ENCODE measurements around the gene CERT1.

The CERT1 gene

DNA sequence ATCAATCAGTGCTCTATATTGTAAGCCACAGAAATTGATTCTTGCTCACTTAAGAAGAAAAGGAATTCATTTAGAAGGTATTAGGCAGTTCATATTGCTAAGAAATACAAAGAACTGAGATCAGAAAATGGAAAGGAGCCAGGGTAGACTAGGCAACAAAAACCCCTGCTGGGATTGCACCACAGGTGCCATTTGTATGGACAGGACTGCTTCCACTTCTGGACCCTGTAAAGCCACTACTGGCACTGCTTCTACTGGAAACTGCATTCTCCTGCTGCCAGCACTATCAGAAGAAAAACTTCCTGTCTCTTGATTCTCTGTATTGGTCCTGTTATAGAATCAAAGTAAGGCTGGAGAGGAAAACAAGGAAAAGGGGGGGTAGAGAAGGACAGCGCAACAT, 45.9 kb downstream of the CERT1 start:
- DNase-seq (ENCODE audit: low spot score in 2 of 2) (no peak), ATAC-seq (replicated peaks; ENCODE audit: extremely low read depth, poor library complexity, severe bottlenecking) (no peak)
- peaks cover 61% of the 10 kb centered on the region for H3K4me1 Mint-ChIP-seq
- peaks cover 12% of the 10 kb centered on the region for H3K9me3 Mint-ChIP-seq
- peaks cover 2% of the 10 kb centered on the region for H3K36me3 Mint-ChIP-seq (ENCODE audit: insufficient read depth)
- no peak overlapping the region for H3K4me3 Mint-ChIP-seq
- no peaks in the 10 kb centered on the region for H3K27me3 Mint-ChIP-seq
- no peak overlapping the region for H3K27ac Mint-ChIP-seq (ENCODE audit: low read depth)

DNA sequence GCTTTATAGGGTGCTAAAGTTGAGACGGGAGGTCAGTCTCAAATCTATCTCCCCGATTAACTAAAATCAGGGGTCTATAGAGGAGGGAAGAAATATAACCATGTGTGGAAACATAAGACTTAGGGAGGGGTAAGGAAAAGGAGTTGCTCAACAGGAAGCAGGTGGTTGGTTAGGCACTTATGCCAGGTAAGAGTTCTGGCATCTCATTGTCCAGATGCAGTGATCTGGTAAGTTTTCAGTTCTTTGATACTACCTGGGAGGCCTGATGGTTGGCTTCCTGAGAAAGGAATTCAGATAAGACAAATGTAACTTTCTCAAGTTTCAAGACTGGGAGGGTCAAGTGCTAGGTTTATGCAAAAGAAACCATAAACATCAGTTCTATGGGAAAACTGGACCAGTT, 47.7 kb downstream of the CERT1 start:
- H3K36me3 Mint-ChIP-seq (ENCODE audit: insufficient read depth): peaks cover 3% of the 10 kb centered on the region
- peaks cover 61% of the 10 kb centered on the region for H3K4me1 Mint-ChIP-seq
- H3K27ac Mint-ChIP-seq (ENCODE audit: low read depth): no peak overlapping the region
- H3K27me3 Mint-ChIP-seq: no peaks in the 10 kb centered on the region
- no peak overlapping the region for H3K4me3 Mint-ChIP-seq
- H3K9me3 Mint-ChIP-seq: peaks cover 6% of the 10 kb centered on the region
- DNase-seq (ENCODE audit: low spot score in 2 of 2) (no peak), ATAC-seq (replicated peaks; ENCODE audit: extremely low read depth, poor library complexity, severe bottlenecking) (no peak)

- ATAC-seq (replicated peaks; ENCODE audit: extremely low read depth, poor library complexity, severe bottlenecking) (peak; percentile 36), DNase-seq (ENCODE audit: low spot score in 2 of 2) (no peak)
- H3K4me1 Mint-ChIP-seq: peaks cover 56% of the 10 kb centered on the region
- no peak overlapping the region for H3K4me3 Mint-ChIP-seq
- no peak overlapping the region for H3K27ac Mint-ChIP-seq (ENCODE audit: low read depth)
- peaks cover 5% of the 10 kb centered on the region for H3K36me3 Mint-ChIP-seq (ENCODE audit: insufficient read depth)
- peaks cover 4% of the 10 kb centered on the region for H3K9me3 Mint-ChIP-seq
- no peaks in the 10 kb centered on the region for H3K27me3 Mint-ChIP-seq
Observed at GRCh38 chr5:75461679-75462078, 49.8 kb downstream of the CERT1 start.

- DNase-seq (ENCODE audit: low spot score in 2 of 2) (no peak), ATAC-seq (replicated peaks; ENCODE audit: extremely low read depth, poor library complexity, severe bottlenecking) (no peak)
- H3K4me3 Mint-ChIP-seq: no peak overlapping the region
- no peaks in the 10 kb centered on the region for H3K27me3 Mint-ChIP-seq
- H3K36me3 Mint-ChIP-seq (ENCODE audit: insufficient read depth): peaks cover 5% of the 10 kb centered on the region
- peaks cover 4% of the 10 kb centered on the region for H3K9me3 Mint-ChIP-seq
- no peak overlapping the region for H3K27ac Mint-ChIP-seq (ENCODE audit: low read depth)
- H3K4me1 Mint-ChIP-seq: peaks cover 50% of the 10 kb centered on the region
Observed at GRCh38 chr5:75460942-75461610, 50.4 kb downstream of the CERT1 start.

DNA sequence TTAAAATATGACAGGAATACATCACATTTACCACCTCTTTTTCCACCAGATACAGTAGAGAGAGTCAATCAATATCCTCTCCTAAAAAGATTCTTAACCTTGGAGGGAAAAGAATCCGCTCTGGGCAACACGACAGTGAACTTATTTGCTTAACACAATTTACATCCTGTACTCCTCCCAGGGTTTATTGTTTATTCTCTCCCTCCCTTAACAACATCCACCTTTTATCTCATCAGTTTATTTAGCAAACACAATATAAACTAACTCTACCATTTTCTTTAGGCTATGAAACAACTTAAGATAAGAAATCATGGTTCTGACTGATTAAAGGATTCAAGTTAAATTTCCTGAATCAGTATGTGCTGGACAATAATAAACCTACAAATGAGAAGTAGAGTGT, 50.9 kb downstream of the CERT1 start:
- Mint-ChIP-seq H3K4me3 (no peak overlapping the region), H3K27me3 (no peaks in the 10 kb centered on the region), H3K9me3 (peaks cover 4% of the 10 kb centered on the region), H3K27ac (ENCODE audit: low read depth) (no peak overlapping the region), H3K36me3 (ENCODE audit: insufficient read depth) (peaks cover 5% of the 10 kb centered on the region), H3K4me1 (peaks cover 45% of the 10 kb centered on the region)
- ATAC-seq (replicated peaks; ENCODE audit: extremely low read depth, poor library complexity, severe bottlenecking) (no peak), DNase-seq (ENCODE audit: low spot score in 2 of 2) (no peak)

- peaks cover 7% of the 10 kb centered on the region for H3K36me3 Mint-ChIP-seq (ENCODE audit: insufficient read depth)
- H3K4me1 Mint-ChIP-seq: peaks cover 21% of the 10 kb centered on the region
- H3K27me3 Mint-ChIP-seq: no peaks in the 10 kb centered on the region
- H3K27ac Mint-ChIP-seq (ENCODE audit: low read depth): no peak overlapping the region
- ATAC-seq (replicated peaks; ENCODE audit: extremely low read depth, poor library complexity, severe bottlenecking): no peak
- H3K9me3 Mint-ChIP-seq: peaks cover 4% of the 10 kb centered on the region
- no peak overlapping the region for H3K4me3 Mint-ChIP-seq
- DNase-seq (ENCODE audit: low spot score in 2 of 2): no peak
Observed at GRCh38 chr5:75457691-75458090, 53.7 kb downstream of the CERT1 start.

DNA sequence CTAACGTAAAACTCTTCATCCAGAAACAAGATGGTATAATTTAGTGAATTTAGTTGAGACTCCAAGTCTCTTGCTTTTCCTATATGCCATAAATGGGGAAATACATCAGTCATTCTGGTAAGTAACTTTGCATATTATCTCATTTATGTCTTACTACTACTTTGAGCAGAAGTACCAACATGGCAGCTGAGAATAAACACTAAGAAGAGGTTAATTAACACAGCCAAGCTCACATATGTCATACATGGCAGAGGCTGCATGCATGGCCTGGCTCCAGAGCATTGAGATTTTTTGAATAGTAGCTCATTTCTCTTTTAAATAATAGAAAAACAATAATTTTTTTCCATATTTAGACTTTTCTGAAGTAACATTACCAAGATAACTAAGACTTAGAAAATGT, 54.3 kb downstream of the CERT1 start:
- H3K27ac Mint-ChIP-seq (ENCODE audit: low read depth): no peak overlapping the region
- H3K4me3 Mint-ChIP-seq: no peak overlapping the region
- no peak for ATAC-seq (replicated peaks; ENCODE audit: extremely low read depth, poor library complexity, severe bottlenecking)
- peaks cover 16% of the 10 kb centered on the region for H3K4me1 Mint-ChIP-seq
- H3K9me3 Mint-ChIP-seq: peaks cover under 1% of the 10 kb centered on the region
- no peaks in the 10 kb centered on the region for H3K27me3 Mint-ChIP-seq
- DNase-seq (ENCODE audit: low spot score in 2 of 2): no peak
- H3K36me3 Mint-ChIP-seq (ENCODE audit: insufficient read depth): peaks cover 7% of the 10 kb centered on the region

- Mint-ChIP-seq H3K27me3 (no peaks in the 10 kb centered on the region), H3K4me3 (no peak overlapping the region), H3K36me3 (ENCODE audit: insufficient read depth) (peaks cover 5% of the 10 kb centered on the region), H3K9me3 (peaks cover 8% of the 10 kb centered on the region), H3K27ac (ENCODE audit: low read depth) (no peak overlapping the region), H3K4me1 (peaks cover 6% of the 10 kb centered on the region)
- DNase-seq (ENCODE audit: low spot score in 2 of 2) (no peak), ATAC-seq (replicated peaks; ENCODE audit: extremely low read depth, poor library complexity, severe bottlenecking) (no peak)
Observed at GRCh38 chr5:75450069-75450468, 61.4 kb downstream of the CERT1 start.

DNA sequence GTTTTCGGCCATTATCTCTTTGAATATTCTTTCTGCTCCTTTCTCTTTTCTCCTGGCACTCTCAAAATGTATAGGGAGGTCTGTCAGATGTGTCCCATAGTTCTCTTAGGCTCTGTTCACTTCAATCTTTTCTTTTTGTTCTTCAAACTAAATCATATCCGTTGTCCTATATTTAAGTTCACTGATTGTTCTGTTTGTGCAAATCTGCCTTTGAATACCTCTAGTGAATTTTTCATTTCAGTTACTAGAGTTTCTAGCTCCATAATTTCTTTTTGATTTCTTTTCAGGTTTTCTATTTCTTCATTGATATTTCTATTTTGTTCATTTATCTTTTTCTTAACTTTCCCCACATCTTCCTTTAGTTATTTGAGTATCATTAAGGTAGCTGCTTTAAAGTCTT, 65.4 kb downstream of the CERT1 start:
- DNase-seq (ENCODE audit: low spot score in 2 of 2) (no peak), ATAC-seq (replicated peaks; ENCODE audit: extremely low read depth, poor library complexity, severe bottlenecking) (no peak)
- peaks cover 3% of the 10 kb centered on the region for H3K36me3 Mint-ChIP-seq (ENCODE audit: insufficient read depth)

DNA sequence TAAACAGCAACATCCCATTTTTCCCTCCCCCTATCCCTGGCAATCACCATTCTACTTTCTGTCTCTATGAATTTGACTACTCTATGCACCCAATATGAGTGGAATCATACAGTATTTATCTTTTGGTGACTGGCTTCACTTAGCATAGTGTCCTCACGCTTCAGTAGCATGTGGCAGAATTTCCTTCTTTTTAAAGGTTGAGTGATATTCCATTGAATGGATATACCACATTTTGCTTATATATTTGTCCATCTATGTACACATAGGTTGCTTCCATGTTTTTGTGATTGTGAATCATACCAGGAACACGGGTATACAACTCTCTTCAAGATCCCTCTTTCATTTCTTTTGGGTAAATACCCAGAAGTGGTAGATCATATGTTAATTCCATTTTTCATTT, 69.9 kb downstream of the CERT1 start:
- Mint-ChIP-seq H3K36me3 (ENCODE audit: insufficient read depth) (peaks cover 2% of the 10 kb centered on the region), H3K27ac (ENCODE audit: low read depth) (no peak overlapping the region), H3K9me3 (peaks cover 13% of the 10 kb centered on the region), H3K4me3 (no peak overlapping the region), H3K4me1 (peaks cover 22% of the 10 kb centered on the region), H3K27me3 (no peaks in the 10 kb centered on the region)
- ATAC-seq (replicated peaks; ENCODE audit: extremely low read depth, poor library complexity, severe bottlenecking) (no peak), DNase-seq (ENCODE audit: low spot score in 2 of 2) (no peak)

More for the DNA sequence above, 65.4 kb downstream of the CERT1 start:
- Mint-ChIP-seq H3K27me3 (no peaks in the 10 kb centered on the region), H3K9me3 (peaks cover 13% of the 10 kb centered on the region), H3K27ac (ENCODE audit: low read depth) (peak overlapping the region; percentile 27), H3K4me1 (peaks cover 15% of the 10 kb centered on the region), H3K4me3 (no peak overlapping the region)

GRCh38 chr5:75439276-75439675, 72.2 kb downstream of the CERT1 start:
- ATAC-seq (replicated peaks; ENCODE audit: extremely low read depth, poor library complexity, severe bottlenecking) (no peak), DNase-seq (ENCODE audit: low spot score in 2 of 2) (no peak)
- Mint-ChIP-seq H3K9me3 (peaks cover 5% of the 10 kb centered on the region), H3K4me1 (peaks cover 22% of the 10 kb centered on the region), H3K27me3 (no peaks in the 10 kb centered on the region), H3K4me3 (no peak overlapping the region), H3K27ac (ENCODE audit: low read depth) (no peak overlapping the region), H3K36me3 (ENCODE audit: insufficient read depth) (peaks cover 3% of the 10 kb centered on the region)

DNA sequence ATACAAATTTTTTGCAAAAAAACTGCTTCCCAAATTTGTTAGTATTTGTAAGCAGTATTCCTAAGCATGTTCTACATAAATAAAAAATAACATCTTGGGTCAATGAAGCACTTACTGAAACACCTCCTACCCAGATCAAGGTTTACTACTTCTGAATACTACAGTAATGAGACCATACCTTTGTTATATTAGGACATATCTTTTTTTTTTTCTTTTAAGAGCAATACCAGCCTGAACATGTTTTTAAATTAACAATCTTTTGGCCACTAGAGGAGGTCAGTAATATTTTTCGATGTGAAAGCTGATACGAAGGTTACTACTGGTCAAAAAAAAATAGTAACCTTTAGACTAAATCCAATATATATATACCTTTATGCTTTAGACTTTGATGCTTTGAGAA, 72.7 kb downstream of the CERT1 start:
- peaks cover 22% of the 10 kb centered on the region for H3K4me1 Mint-ChIP-seq
- H3K27me3 Mint-ChIP-seq: no peaks in the 10 kb centered on the region
- H3K36me3 Mint-ChIP-seq (ENCODE audit: insufficient read depth): peaks cover 3% of the 10 kb centered on the region
- DNase-seq (ENCODE audit: low spot score in 2 of 2): no peak
- H3K4me3 Mint-ChIP-seq: no peak overlapping the region
- peaks cover 5% of the 10 kb centered on the region for H3K9me3 Mint-ChIP-seq
- no peak for ATAC-seq (replicated peaks; ENCODE audit: extremely low read depth, poor library complexity, severe bottlenecking)
- no peak overlapping the region for H3K27ac Mint-ChIP-seq (ENCODE audit: low read depth)

GRCh38 chr5:75435096-75435495, 76.3 kb downstream of the CERT1 start:
- H3K36me3 Mint-ChIP-seq (ENCODE audit: insufficient read depth): peaks cover 6% of the 10 kb centered on the region

More at GRCh38 chr5:75435096-75435495, 76.3 kb downstream of the CERT1 start:
- Mint-ChIP-seq H3K27me3 (no peaks in the 10 kb centered on the region), H3K9me3 (no peaks in the 10 kb centered on the region), H3K4me1 (peaks cover 5% of the 10 kb centered on the region), H3K27ac (ENCODE audit: low read depth) (no peak overlapping the region), H3K4me3 (no peak overlapping the region)
- DNase-seq (ENCODE audit: low spot score in 2 of 2): no peak
- ATAC-seq (replicated peaks; ENCODE audit: extremely low read depth, poor library complexity, severe bottlenecking): no peak
